Renal cortex interstitium (tissue), 11 donors: ENCODE results near the gene USF3. TPM values are rescaled to one million over a fixed set of nuclear protein-coding genes. Genes with fewer than 3 reads are reported as not detected.

Experiments used
- DNase-seq, 11 donors: peaks; one replicate each; pipeline ENCODE4 v3.0.0-alpha.2; 2013; ENCODE audit warnings: low read depth in 9 of 11, low spot score in 4 of 11; ENCODE audit errors: extremely low read depth in 1 of 11
- polyA plus RNA-seq, 3 donors: library from polyadenylated mRNA; unstranded; fragments of 120-200 nt; gene quantifications; one replicate each; pipeline ENCODE4 v1.2.1, GENCODE V29; 2013; ENCODE audit not compliant: insufficient read length in 3 of 3

Gene USF3
- polyA plus RNA-seq, 3 donors: 18.4 to 22.1 (median 20.4) TPM

DNA sequence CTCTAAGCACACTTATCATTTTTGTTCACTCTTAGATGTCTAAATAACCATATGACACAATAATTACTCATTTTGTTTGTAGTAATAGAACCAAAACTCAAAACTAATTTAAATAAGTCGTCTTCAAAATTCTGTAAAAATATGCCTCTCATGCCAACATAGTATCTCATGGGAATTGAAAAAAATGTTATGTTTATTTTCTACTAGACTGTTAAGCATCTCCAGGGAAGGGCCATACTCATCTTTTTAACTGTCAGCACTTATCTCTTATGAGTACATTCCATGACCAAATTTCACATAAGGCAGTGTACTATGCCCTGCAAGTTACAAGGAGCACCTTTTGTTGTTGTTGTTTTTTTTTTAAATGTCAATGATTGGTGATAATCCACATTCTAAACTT lies 18.3 kb upstream of the USF3 start:
- DNase-seq: no peak

DNA sequence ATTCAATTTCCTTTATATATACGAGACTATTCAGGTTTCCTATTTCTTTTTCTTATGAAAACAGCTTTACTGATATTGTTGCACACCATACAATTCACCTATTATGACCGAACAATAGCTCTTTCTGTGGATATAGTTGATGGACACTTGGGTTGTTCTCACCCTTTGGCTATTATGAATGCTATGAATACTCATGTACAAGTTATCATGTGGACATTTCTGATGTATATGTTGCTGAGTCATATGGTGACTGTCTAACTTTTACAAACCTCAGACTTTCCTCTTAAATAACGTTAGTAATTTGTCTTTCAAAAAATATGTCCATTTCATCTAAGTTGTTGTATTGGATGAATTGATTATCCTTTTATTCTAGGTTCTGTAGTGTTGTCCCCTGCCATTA lies 15.7 kb upstream of the USF3 start:
- DNase-seq: no peak

DNA sequence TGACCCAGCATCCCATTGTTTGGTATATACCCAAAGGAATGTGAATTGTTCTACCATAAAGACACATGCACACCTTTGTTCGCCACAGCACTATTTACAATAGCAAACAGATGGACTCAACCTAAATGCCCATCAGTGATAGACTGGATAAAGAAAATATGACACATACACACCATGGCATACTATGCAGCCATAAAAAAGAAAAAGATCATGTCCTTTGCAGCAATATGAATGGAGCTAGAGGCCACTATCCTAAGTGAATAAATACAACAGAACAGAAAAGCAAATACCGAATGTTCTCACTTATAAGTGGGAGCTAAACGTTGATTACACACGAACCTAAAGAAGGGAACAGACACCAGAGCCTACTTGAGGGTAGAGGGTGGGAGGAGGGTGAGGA lies 11.4 kb upstream of the USF3 start:
- DNase-seq: no peak

DNA sequence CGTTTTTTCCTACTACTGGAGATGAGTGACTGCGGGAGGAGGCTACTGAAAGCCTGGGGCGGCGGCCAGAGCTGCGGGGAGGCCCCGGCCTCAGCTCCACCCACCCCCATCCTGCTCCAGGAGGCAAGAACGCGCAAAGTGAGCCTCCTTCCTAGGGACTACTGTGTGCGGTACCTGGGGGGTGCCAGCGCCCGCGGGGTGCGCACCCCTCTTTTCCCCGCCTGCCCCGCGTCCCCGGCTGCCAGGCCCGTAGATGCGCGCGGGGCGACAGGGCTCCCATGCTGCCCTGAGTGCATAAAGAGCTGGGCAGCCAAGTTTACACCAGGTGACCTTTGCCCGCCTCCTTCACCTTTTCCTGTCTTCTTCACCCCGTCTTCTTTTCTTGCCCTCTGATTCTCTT lies 2.5 kb upstream of the USF3 start:
- DNase-seq: no peak

DNA sequence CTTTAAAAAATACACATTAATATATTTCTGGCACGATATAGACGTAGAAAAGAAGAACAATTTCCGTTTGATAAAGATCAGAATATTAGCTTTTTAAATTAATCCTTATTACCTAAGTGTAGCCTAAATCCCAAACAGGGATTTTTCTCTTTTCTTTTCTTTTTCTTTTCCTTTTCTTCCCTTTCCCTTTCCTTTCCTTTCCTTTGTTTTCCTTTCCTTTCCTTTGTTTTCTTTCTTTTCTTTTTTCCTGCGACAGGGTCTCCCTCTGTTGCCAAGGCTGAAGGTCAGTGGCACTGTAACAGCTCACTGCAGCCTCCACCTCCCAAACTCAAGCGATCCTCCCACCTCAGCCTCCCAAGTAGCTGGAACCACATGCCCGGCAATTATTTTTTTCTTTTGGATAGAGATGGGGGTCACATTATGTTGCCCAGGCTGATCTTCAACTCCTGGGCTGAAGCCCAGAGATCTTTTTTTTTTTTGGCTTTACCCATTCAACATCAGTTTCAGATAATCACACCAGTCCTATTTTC lies 1.8 kb upstream of the USF3 start:
- DNase-seq: no peak

DNA sequence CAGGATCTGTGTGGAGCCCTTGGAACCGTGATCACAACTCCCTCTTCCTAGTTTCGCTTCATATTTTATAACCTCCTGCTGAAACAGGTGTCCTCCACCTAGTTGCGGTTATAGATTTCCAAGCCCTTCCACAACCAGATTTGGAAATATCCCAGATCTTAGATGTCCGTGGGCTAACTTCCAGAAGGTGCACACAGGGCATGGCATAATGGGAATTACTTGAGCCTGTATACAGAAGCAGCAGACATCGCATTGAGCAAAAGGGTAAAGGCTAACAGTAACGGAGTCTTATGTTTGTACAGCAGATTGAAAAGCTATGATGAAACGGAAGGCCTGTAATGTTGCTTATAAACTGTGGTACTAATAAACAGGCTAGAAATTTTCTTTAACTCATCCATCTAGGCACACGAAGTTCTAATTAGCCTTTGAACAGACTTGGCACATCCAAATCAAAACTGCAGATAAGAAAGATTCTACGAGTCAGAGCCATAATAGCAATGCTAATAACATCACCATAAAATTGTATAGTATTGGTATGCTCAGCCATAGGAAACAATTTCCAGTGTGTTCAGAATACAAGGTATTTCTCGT lies 1.2 kb upstream of the USF3 start:
- peak in 1 of 11 donors; percentile 23 for DNase-seq

DNA sequence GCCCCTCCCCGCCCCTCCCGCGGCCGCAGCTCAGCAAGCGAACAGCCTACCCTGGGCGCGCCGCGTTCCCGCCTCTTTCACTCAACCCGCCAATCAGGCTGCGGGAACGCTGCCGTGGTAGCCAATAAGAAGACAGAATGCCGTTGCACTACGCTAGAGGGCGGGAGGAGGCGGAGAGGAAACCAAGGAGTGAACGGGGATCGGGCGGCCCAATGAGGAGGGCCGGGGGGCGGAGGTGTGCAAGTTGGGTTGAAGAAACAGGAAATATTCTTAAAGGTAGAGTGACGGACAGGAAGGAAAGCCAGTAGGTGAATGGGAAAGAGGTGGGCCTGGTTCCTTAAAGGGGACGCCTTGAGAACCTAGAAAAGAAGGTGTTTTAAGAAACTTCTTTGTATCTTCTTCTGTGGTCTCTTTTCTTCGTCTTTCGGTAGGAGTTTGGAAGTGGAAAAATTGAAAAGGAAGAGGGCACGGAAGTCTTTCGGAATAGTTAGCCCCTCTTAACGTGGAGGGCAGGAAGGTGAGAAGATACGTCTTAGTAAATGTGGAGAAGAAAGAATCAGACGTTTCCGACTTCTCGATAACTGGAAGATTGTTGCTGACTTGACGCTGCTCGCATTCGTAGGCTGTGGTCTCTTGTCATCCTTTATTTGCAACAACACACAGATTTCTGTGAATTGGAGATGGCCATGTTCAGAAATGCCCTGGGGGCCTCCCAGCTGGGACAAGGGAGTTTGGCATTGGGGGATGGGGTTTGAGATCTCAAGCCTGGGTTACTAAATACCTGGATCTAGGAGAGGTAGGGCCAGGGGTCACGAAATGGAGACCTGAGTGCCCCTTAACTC lies 437 bp upstream of the USF3 start:
- DNase-seq: peak; percentile 97 to 99 (median 99)

DNA sequence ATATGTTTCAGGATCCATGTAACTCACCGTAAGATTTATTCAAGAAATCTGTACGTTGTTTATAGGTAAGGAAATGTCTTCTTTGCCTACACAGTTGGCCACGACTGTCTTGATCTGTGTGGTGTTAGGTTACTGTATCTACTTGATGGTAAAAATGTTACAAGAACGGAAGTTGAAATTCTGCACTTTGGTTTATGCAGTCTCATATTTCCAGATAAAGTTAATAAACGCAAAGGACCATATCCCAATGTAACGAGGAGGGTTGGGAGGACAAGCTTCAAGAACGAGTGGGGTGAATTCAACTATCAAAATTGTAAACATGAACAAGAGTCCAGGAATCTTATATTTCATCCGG lies 1.0 kb downstream of the USF3 start:
- peak in 4 of 11 donors; percentile 9 to 48 (median 31) for DNase-seq

DNA sequence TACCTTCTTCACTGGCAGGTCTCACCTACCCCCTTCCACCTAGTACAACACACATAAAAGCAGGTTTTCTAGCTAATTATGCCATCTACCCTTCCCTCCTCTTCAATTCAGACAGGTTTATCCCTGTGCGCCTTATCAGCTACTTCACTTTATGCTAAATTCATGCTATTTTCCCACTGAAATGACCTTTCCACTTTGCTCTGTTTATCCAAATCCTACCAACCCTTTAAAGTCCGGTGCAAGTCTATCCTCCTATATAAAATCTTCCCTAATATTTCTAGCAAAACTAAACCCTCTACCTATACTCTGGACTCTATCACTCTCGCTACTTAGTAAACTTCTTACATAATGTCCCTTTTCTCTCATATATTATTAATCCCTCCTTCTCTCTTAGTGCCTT lies 6.0 kb downstream of the USF3 start:
- no peak for DNase-seq

DNA sequence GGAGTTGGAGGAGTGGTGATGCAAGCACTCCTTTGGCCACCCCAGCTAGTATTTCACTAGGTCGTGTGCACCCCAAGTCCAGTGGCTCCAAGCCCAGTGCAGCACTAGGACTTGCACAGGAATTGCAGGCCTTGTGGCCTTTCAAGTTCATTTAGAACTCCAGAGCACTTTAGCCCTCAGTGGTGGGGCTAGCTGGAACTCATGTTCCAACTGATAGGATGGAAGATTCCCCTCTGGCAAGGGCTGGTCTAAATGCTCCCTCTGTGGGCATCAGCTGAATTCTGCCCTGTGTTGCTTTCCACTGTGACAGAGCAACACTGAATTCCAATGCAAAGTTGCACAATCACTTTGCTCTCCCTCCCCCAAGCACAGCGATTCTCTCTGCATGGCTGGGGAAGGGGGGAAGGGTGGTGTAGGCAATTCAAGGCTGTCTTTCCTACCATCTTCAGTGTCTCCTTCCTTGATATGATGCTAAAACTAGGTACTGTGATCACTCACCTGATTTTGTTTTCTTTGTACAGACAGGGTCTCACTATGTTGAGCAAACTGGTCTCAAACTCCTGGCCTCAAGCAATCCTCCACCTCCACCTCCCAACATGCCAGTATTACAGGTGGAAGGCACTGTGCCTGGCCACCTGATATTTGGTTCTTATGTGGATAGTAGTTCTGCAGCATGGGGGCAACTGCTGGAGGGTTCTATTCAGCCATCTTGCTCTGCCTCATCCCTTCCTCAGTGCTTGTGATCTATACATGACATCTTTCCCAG lies 10.3 kb downstream of the USF3 start:
- DNase-seq: no peak

DNA sequence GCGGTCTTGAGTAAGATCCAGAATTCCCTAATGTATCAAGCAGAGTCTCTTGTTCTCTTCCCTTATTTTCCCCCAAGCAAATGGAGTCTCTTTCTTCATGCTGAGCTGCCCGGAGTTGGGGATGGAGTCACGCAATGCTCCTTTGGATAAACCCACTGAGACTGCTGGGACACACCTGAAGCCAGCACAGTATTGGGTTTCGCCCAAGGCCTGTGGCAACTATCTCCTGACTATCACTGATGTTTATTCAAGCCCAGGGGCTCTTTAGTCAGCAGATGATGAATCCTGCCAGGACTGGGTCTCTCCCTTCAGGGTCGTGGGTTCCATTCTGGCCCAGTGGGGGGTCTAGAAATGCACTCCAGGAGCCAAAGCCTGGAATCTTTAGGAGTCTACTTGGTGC lies 11.3 kb downstream of the USF3 start:
- DNase-seq: no peak

DNA sequence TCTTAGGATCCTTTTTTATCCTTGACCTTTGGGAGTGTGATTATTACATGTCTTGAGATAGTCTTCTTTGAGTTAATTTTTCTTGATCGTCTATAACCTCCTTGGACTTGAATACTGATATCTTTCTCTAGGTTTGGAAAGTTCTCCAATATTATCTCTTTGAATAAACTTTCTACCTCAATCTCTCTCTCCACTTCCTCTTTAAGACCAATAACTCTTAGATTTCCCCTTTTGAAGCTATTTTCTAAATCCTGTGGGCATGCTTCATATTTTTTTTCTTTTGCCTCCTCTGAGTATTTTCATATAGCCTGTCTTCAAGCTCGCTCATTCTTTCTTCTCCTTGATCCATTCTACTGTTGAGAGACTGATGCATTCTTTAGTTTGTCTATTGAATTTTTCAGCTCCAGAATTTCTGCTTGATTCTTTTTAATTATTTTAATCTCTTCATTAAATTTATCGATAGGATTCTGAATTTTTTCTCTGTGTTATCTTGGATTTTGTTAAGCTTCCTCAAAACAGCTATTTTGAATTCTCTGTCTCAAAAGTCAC lies 12.1 kb downstream of the USF3 start:
- no peak for DNase-seq

DNA sequence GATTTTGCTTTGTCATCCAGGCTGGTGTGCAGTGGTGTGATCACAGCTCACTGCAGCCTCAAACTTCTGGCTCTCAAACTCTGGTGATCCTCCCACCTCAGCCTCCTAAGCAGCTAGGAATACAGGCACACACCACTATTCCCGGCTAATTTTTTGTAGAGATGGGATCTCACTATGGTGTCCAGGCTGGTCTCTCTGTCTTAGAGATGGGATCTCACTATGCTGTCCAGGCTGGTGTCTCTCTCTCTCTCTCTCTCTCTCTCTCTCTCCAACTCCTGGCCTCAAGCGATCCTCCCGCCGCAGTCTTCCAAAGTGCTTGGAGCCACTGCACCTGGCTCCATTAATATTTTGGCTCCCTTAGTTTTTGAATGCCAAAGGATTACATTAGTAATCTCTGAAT lies 17.7 kb downstream of the USF3 start:
- no peak for DNase-seq

DNA sequence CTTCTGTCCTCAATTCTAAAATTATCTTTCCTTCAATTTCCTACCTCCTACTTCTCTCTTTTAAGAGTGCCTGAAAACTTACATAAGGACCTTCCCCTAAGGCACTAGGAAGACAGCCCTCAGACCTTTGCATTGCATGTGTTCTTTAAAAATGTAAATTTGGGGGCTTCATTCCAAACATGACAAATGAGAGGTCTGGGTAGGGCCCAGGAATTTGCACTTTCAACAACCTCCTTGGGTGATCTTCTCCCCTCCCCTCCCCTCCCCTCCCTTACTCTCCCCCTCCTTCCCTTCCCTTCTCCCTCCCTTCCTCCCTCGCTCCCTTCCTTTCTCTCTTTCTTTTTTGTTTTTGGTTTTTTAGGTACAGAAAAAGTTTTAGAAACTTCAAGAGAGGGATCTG lies 18.7 kb downstream of the USF3 start:
- no peak for DNase-seq

DNA sequence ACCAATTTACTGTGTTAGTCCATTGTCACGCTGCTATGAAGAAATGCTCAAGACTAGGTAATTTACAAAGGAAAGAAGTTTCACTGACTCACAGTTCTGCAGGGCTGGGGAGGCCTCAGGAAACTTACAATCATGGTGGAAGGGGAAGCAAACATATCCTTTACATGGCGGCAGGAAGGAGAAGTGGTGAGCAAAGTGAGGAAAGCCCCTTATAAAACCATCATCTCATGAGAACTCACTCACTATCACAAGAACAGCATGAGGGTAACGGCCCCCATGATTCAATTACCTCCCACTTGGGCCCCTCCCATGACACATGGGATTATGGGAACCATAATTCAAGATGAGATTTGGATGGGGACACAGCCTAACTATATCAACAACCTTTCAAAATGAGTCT lies 20.2 kb downstream of the USF3 start:
- DNase-seq: no peak

DNA sequence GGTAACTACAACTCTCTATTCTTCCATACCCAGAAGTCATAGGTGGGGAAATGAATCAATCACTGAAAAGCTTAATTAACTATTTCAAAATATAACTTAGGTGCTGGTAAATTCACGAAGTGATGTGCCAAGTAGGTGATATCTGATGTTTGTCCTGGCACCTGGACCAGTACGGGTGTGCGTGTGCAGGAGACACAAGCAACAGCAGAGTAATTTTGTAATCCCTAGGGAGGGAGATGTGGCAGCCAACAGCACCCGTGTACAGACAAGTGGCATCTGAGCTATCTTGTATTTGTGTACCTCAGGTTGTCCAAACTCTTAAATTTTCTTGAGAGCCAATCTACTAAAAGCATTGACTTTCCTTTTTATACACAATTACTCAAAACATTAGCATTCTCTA lies 22.8 kb downstream of the USF3 start:
- no peak for DNase-seq

DNA sequence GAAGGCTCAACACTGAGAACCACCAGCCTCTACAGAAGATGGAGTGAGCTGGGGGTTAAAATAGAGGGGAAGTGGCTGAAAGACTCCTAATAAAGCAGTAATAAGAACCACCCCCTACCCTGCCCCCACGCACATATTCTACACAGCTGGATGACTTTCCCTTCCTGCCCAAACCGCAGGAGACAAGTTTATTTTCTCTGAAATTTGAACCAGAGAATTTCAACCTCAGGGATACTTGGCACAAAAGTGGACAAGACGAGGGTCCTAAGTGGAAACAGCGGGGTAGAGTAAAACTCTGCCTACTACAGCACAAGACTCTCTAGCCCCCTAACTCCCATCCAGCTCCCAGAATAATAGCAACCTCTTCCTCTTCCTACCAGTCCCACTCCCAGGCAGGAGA lies 28.4 kb downstream of the USF3 start:
- DNase-seq: peak; percentile 23 to 68 (median 44)

DNA sequence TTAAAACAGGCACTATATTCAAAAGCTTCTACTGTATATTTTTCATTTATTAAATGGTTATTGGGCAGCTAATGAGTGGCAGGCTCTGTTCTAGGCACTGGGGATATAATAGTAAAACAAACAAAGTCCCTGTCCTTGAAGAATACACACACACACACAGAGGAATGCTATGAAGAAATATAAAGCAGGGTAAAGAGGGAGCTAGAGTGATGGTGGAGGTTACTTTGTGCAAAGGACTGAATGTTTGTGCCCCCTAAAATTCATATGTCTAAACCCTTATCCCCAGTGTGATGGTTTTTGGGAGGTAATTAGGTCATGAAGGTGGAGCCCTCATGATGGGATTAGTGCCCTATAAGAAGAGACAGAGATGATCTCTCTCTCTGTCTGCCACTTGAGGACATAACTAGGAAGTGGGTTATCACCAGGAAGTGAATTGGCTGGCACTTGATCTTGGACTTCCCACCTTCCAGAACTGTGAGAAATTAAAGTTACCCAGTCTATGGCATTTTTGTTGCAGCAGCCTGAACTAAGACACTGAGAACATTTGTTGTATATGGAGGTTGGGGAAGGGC lies 31.8 kb downstream of the USF3 start:
- DNase-seq: no peak

DNA sequence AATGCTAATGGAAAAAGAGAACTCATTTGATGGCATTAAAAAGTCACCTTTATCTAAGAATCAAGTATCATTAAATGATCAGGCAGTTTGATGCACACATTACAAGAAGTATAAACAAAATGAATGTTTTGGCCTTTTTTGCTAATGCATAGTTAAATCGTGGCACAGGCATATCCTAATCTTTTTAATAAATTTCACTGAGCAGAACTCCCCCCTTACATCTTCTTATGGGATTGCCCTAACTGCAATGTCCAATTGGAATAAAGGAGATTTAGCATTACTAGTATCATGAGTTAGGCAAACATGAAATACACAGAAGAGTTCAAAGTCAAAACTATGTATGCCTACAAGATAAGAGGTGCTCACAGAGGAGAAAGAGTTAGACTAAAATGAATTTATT lies 32.7 kb downstream of the USF3 start:
- DNase-seq: no peak
